ENCODE results near the gene BCAP29. TPM values are rescaled to one million over a fixed set of nuclear protein-coding genes. Genes with fewer than 3 reads are reported as not detected.

The BCAP29 gene
- total and polyA plus RNA-seq, 2 of the 4 experiments (the other 2 are of a cell fraction), result 33.0 to 35.1 TPM

DNA sequence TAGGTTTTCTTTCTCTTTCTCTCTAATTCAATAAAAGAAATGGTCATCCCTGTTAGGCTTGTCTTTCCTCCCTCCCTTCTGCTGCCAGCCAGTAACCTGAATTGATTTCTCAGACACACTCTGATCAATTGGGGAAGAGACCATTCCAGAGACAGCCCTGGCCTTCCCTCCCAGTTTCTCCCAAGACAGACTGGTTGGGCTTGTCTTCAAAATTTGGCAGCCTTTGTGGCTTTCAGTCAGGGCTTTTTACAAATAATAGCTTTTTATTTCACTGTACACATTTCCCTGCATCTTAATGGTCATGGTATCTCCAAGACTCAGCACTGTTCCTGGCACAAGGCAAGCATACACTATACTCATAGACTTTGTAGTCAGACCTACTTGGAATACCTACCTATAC lies 33.9 kb downstream of the BCAP29 start:
- Histone ChIP-seq H4K8ac (ENCODE audit: low read depth in 2 of 2, low read length in 2 of 2) (no peak overlapping the region), H4K91ac (ENCODE audit: insufficient read depth, low read depth, low read length) (no peak overlapping the region), H2AK9ac (replicated peaks; ENCODE audit: low read depth, low read length, poor library complexity) (no peak overlapping the region), H3K4me3 (ENCODE audit: insufficient read depth, low read depth, low read length) (no peak overlapping the region), H3K4ac (ENCODE audit: low read depth, low read length) (no peak overlapping the region; the same call in 1 of the 2 replicates), H3K23ac (ENCODE audit: low read depth, low read length) (no peak overlapping the region), H4K5ac (ENCODE audit: low read depth, low read length) (no peak overlapping the region), H3K9me1 (ENCODE audit: insufficient read depth, low read length) (peaks cover 6% of the 10 kb centered on the region), H2BK120ac (ENCODE audit: low read depth, low read length) (no peak overlapping the region), H3K79me1 (ENCODE audit: low read depth in 1 of 2, low read length in 2 of 2) (0 out of 4 replicates have a peak, but pooled peaks cover 0 to 14% of the 10 kb centered on the region in 2 experiments), H2AFZ (replicated peaks; ENCODE audit: low read length, poor library complexity) (no peak overlapping the region), H3K4me1 (ENCODE audit: control insufficient read depth, insufficient read depth, low read length) (peaks cover 6% of the 10 kb centered on the region), H3K14ac (replicated peaks; ENCODE audit: low read depth, low read length) (no peak overlapping the region), H2BK15ac (ENCODE audit: low read depth, low read length) (no peak overlapping the region), H4K20me1 (ENCODE audit: insufficient read depth, low read length) (no peaks in the 10 kb centered on the region), H2AK5ac (ENCODE audit: low read depth, low read length) (no peak overlapping the region), H3K9ac (ENCODE audit: low read depth, low read length) (no peak overlapping the region), H2BK5ac (ENCODE audit: low read depth, low read length, poor library complexity, severe bottlenecking) (peak overlapping the region; percentile 15), H3K4me2 (ENCODE audit: low read depth, low read length) (no peak overlapping the region), H3K9me3 (ENCODE audit: control insufficient read depth, insufficient read depth, low read length) (no peaks in the 10 kb centered on the region), H3K18ac (ENCODE audit: low read depth, low read length) (peak overlapping the region; percentile 24; the same call in 1 of the 2 replicates), H2BK20ac (ENCODE audit: low read depth, low read length) (no peak overlapping the region), H3K56ac (ENCODE audit: extremely low read depth, insufficient read depth, low read length) (no peak overlapping the region), H3K27me3 (ENCODE audit: control insufficient read depth, insufficient read depth, low read length) (no peaks in the 10 kb centered on the region), H3K36me3 (ENCODE audit: control insufficient read depth, insufficient read depth, low read length) (peaks cover 8% of the 10 kb centered on the region), H3K27ac (ENCODE audit: insufficient read depth, low read length) (no peak overlapping the region)
- in situ Hi-C loops (cut with MboI; ENCODE audit: low sequenced_read_pairs), result no loop called here
- BruUV-seq (replicated peaks), result no TSS peak
- POLR2A ChIA-PET (ENCODE audit: unreplicated experiment), result no interaction called here
- CTCF ChIA-PET, result no interaction called here
- TF ChIP-seq SMC3 (IDR thresholded peaks at IDR 0.05; ENCODE audit: low read depth, low read length), result no peak
- no peak for TF ChIP-seq MAFK (IDR thresholded peaks at IDR 0.05; ENCODE audit: low read depth, low read length)
- TF ChIP-seq CEBPB (IDR thresholded peaks at IDR 0.05; ENCODE audit: low read depth, low read length), result no peak
- no peak for TF ChIP-seq RFX5 (IDR thresholded peaks at IDR 0.05; ENCODE audit: low read depth, low read length)
- TF ChIP-seq, protein P1, sequence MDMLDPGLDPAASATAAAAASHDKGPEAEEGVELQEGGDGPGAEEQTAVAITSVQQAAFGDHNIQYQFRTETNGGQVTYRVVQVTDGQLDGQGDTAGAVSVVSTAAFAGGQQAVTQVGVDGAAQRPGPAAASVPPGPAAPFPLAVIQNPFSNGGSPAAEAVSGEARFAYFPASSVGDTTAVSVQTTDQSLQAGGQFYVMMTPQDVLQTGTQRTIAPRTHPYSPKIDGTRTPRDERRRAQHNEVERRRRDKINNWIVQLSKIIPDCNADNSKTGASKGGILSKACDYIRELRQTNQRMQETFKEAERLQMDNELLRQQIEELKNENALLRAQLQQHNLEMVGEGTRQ (IDR thresholded peaks at IDR 0.05; ENCODE audit: low read depth, low read length), result no peak
- TF ChIP-seq NFE2L2 (IDR thresholded peaks at IDR 0.05; ENCODE audit: low read depth, low read length), result no peak
- no peak for TF ChIP-seq POLR2A (IDR thresholded peaks at IDR 0.05; ENCODE audit: low read depth, low read length)
- TF ChIP-seq, protein P2, sequence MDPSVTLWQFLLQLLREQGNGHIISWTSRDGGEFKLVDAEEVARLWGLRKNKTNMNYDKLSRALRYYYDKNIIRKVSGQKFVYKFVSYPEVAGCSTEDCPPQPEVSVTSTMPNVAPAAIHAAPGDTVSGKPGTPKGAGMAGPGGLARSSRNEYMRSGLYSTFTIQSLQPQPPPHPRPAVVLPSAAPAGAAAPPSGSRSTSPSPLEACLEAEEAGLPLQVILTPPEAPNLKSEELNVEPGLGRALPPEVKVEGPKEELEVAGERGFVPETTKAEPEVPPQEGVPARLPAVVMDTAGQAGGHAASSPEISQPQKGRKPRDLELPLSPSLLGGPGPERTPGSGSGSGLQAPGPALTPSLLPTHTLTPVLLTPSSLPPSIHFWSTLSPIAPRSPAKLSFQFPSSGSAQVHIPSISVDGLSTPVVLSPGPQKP (IDR thresholded peaks at IDR 0.05; ENCODE audit: borderline replicate concordance, low read depth, low read length), result no peak
- TF ChIP-seq, protein P3, sequence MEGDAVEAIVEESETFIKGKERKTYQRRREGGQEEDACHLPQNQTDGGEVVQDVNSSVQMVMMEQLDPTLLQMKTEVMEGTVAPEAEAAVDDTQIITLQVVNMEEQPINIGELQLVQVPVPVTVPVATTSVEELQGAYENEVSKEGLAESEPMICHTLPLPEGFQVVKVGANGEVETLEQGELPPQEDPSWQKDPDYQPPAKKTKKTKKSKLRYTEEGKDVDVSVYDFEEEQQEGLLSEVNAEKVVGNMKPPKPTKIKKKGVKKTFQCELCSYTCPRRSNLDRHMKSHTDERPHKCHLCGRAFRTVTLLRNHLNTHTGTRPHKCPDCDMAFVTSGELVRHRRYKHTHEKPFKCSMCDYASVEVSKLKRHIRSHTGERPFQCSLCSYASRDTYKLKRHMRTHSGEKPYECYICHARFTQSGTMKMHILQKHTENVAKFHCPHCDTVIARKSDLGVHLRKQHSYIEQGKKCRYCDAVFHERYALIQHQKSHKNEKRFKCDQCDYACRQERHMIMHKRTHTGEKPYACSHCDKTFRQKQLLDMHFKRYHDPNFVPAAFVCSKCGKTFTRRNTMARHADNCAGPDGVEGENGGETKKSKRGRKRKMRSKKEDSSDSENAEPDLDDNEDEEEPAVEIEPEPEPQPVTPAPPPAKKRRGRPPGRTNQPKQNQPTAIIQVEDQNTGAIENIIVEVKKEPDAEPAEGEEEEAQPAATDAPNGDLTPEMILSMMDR (conservative IDR thresholded peaks at IDR 0.05; ENCODE audit: low read depth, low read length), result no peak
- TF ChIP-seq MXI1 (IDR thresholded peaks at IDR 0.05; ENCODE audit: borderline replicate concordance, low read depth, low read length), result no peak
- TF ChIP-seq RAD21 (IDR thresholded peaks at IDR 0.05; ENCODE audit: low read length), result no peak
- TF ChIP-seq FOS (IDR thresholded peaks at IDR 0.05; ENCODE audit: low read depth, low read length), result no peak
- TF ChIP-seq CHD1 (IDR thresholded peaks at IDR 0.05; ENCODE audit: low read depth, low read length), result no peak
- TF ChIP-seq MAZ (IDR thresholded peaks at IDR 0.05; ENCODE audit: borderline replicate concordance, low read depth, low read length), result no peak
- TF ChIP-seq RCOR1 (IDR thresholded peaks at IDR 0.05; ENCODE audit: insufficient replicate concordance, low read length), result no peak
- no peak for TF ChIP-seq BHLHE40 (IDR thresholded peaks at IDR 0.05; ENCODE audit: low read depth, low read length)
- dilution Hi-C loops (cut with HindIII; ENCODE audit: low sequenced_read_pairs, unreplicated experiment), result no loop called here
- no peak for DNase-seq
- ATAC-seq (ENCODE audit: low read depth), result no peak
- intact Hi-C loops (cut with micrococcal nuclease), result no loop called here
